Psoas muscle (tissue), 8 donors: ENCODE measurements around the gene TH. TPM values are rescaled to one million over a fixed set of nuclear protein-coding genes. Genes with fewer than 3 reads are reported as not detected.

Experiments used
- ATAC-seq, 4 donors: fragments of 200-7000 bp; cut with Tn5 transposase; one replicate each; pipeline ENCODE4 v1.9.1; 2020; ENCODE audit warnings: moderate library complexity in 3 of 4, mild to moderate bottlenecking in 2 of 4
- DNase-seq, 2 donors: peaks; one replicate each; pipeline ENCODE4 v3.0.0-alpha.2; 2020
- H3K27ac ChIP-seq: fragments of 200-600 bp; one replicate; pipeline ENCODE4 v1.8.0; 2022
- H3K27me3 ChIP-seq, 3 donors: fragments of 200-600 bp in 1 of 3; one replicate each; pipeline versions ENCODE4 v1.6.1 to v1.8.0; 2013 to 2022; ENCODE audit warnings: low read length in 2 of 3, mild to moderate bottlenecking in 2 of 3, moderate library complexity in 1 of 3; ENCODE audit not compliant: insufficient read depth in 3 of 3
- H3K36me3 ChIP-seq, 2 donors: fragments of 200-600 bp in 1 of 2; one replicate each; pipeline versions ENCODE4 v1.6.1 to v1.8.0; 2013 to 2022; ENCODE audit warnings: low read depth in 1 of 2, mild to moderate bottlenecking in 1 of 2, moderate library complexity in 1 of 2; ENCODE audit not compliant: insufficient read depth in 1 of 2
- H3K4me1 ChIP-seq: fragments of 200-600 bp; one replicate; pipeline ENCODE4 v1.8.0; 2022
- H3K4me3 ChIP-seq: fragments of 200-600 bp; one replicate; pipeline ENCODE4 v1.8.0; 2022; ENCODE audit warnings: mild to moderate bottlenecking
- H3K9me3 ChIP-seq: fragments of 200-600 bp; one replicate; pipeline ENCODE4 v1.8.0; 2022
- WGBS, 3 donors: extraction: QIAGEN DNeasy Blood & Tissue Kit; methylation state at CpG; one replicate each; pipeline versions ENCODE4 v1.1.6 to v1.1.7; 2013; 5-methylcytosine and 5-hydroxymethylcytosine counted together
- intact Hi-C, 2 donors: fragments of 100-400 bp; cut with DNase I; formaldehyde crosslinking; loops; one replicate each; pipeline versions ENCODE4 v1.11.0 to v1.14.2; 2022
- polyA plus RNA-seq, 3 donors: library from polyadenylated mRNA; stranded (reverse); fragments of 200-250 nt; gene quantifications; one replicate each; pipeline ENCODE4 v1.2.3, GENCODE V29; 2013
- total RNA-seq, 4 donors: library from RNA; stranded (reverse); fragmentation: NEBNext Ultra II Directional in 2 of 4; extraction: Animal tissue kit (Norgen Biotek cat#: 25700) in 2 of 4; gene quantifications; one replicate each; pipeline versions ENCODE4 v1.2.1 to v1.2.4, GENCODE V29; 2021 to 2023
- TF ChIP-seq, protein P1 (sequence below): fragments of 200-600 bp; IDR thresholded peaks from one replicate; pipeline ENCODE4 v1.8.0; 2022; ENCODE audit warnings: antibody characterized with exemption
- donor health status: healthy with polysubstance abuse.
- donor health status: DM: no; HTN: no; CAD: no; lungs with moderate emphysema.
- donor health status: Bipolar disorder and iron deficiency.
- donor health status: healthy.
- donor health status: DM: yes; HTN: yes; CAD: no.
- donor health status: DM: no; HTN: no; CAD: no.
- donor health status: DM: no; HTN: no; CAD: no.
- donor health status: DM: yes; HTN: yes; CAD: no.

The TH gene
- total and polyA plus RNA-seq, 7 donors: 0.16 to 0.34 TPM; not detected in 5

DNA sequence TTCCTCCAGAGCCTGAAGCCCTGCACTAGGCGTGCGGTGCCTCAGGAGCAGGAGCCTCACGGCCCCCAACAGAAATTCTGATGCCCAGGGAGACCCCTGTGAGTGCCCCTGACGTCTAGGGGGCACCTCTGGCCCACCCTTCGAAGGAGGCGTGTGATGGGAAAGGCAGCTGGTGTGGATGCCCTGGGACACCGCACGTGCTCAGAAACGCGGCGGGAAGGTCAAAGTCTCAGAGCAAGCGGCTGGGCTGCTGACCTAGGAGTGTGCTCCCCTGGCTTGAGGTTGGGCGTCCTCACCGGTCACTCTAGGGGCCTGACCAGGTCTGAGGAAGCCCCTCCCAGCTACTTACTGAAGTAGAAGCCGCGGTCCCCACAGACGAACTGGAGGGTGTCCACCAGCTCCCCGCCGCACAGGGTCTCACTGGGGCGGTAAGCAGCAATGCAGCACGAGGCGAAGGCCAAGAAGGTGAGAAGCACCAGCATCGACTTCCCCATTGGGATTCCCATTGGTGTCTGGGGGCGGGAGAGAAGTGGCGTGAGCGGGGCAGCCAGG, 36.5 kb downstream of the TH start:
- intact Hi-C loops: no loop called here
- ATAC-seq (no peak), DNase-seq (peak in 1 of 2 donors; percentile 45)
- TF ChIP-seq, protein P1, sequence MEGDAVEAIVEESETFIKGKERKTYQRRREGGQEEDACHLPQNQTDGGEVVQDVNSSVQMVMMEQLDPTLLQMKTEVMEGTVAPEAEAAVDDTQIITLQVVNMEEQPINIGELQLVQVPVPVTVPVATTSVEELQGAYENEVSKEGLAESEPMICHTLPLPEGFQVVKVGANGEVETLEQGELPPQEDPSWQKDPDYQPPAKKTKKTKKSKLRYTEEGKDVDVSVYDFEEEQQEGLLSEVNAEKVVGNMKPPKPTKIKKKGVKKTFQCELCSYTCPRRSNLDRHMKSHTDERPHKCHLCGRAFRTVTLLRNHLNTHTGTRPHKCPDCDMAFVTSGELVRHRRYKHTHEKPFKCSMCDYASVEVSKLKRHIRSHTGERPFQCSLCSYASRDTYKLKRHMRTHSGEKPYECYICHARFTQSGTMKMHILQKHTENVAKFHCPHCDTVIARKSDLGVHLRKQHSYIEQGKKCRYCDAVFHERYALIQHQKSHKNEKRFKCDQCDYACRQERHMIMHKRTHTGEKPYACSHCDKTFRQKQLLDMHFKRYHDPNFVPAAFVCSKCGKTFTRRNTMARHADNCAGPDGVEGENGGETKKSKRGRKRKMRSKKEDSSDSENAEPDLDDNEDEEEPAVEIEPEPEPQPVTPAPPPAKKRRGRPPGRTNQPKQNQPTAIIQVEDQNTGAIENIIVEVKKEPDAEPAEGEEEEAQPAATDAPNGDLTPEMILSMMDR: no peak
- Histone ChIP-seq H3K27me3 (peaks cover 0 to 62% (median 19%) of the 10 kb centered on the region in 3 donors), H3K27ac (no peak overlapping the region), H3K36me3 (no peaks in the 10 kb centered on the region), H3K9me3 (no peaks in the 10 kb centered on the region), H3K4me3 (no peak overlapping the region), H3K4me1 (no peaks in the 10 kb centered on the region)
- WGBS, 3 donors: 82 to 90% (median 86%) methylated on average over 26 of the region's 26 CpGs

DNA sequence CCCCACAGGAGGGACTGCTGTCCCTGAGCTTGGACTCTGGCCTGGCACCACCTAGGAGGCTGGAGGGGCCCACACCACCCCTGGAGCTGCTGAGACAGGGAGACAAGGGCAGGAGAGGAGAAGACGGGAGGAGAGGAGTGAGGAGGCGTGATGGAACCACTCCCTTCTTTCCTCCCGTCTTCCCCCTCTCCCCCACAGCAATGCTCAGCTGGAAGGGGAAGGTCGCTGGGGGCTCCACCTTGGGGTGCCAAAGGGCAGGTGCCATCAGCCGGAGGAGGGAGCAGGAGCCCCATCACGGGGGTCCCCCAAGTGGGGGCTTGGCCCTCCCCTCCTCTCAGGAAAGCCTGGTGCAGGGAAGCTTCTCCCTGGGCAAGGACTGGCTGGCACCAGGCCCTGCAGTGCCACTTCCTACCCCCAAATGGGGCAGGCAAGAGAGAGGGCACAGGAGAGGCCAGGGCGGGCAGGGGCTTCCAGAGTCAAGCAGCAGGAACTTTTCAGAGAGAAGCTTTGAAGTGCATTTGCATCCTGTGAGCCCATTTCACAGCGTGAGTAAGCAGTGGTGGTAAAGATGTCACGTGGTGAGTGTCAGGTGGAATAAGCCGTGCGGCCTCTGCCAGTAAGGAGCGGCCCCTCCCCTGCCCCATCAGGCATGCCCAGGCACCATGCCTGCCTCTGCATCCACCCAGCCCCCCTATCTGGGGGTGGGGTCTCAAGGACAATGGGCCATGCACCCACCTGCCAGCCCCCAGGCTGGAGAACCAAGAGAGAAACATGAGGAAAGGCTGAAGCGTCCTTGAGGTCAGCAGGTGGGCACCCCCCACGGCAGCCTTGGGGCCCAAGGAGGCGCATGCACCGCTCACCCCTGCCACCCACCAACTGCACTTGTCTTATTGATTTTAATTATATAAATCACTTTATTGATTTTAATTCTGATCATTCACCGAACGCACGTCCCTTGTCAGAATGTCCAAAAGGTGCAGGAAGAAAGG, 37.3 kb downstream of the TH start:
- ATAC-seq (no peak), DNase-seq (peak in 1 of 2 donors; percentile 46)
- TF ChIP-seq, protein P1: no peak
- Histone ChIP-seq H3K4me3 (no peak overlapping the region), H3K36me3 (no peaks in the 10 kb centered on the region), H3K9me3 (no peaks in the 10 kb centered on the region), H3K27ac (no peak overlapping the region), H3K27me3 (peaks cover 0 to 61% (median 16%) of the 10 kb centered on the region in 3 donors), H3K4me1 (no peaks in the 10 kb centered on the region)
- WGBS, 3 donors: 85 to 87% (median 86%) methylated on average over 18 to 19 of the region's 19 CpGs
- intact Hi-C loops: no loop called here

DNA sequence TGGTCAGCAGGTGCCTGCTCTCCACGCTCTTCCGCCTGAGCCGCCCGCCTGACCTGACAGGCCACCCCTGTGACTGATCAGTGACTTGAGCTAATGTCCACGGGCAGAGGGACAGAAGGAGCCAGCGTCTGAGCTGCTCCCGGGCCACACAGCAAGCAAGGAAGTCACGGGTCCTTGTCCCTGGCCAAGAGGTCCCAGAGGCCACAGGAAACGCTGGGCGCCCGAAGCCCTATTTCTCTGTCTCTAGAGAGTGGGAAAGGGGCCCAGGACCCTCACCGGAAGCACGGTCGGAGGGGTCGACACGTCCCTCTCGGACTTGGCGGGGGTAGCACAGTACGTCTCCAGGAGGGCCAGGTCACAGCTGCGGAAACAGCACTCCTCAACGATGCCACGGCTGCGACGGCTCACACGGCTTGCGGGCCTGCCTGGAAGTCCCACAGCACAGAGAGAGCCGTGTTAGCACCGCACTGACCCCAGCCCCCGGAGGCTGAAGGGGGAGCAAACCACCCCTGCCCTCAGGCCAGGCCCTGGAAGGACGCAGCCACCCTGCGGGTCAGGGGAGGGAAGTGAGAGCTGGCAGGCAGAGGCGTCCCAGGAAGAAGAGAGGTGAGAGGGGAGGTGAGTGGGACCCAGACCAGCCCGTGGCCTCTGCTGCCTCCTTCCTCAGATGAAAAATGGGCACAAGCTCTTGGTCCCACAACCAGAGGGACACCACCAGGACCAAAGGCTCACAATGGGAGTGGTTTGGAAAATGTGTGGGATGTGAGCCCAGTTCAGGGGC, 38.2 kb downstream of the TH start:
- 55 to 62% (median 62%) methylated on average over 33 of the region's 33 CpGs for WGBS, 3 donors
- no peak overlapping the region for H3K27ac ChIP-seq
- no peak for ATAC-seq
- H3K9me3 ChIP-seq: no peaks in the 10 kb centered on the region
- no peaks in the 10 kb centered on the region for H3K4me1 ChIP-seq
- intact Hi-C loops: no loop called here
- no peaks in the 10 kb centered on the region for H3K36me3 ChIP-seq
- peak in 1 of 2 donors; percentile 49 for DNase-seq
- TF ChIP-seq, protein P1: no peak
- H3K4me3 ChIP-seq: no peak overlapping the region
- H3K27me3 ChIP-seq: peaks cover 0 to 59% (median 13%) of the 10 kb centered on the region in 3 donors

DNA sequence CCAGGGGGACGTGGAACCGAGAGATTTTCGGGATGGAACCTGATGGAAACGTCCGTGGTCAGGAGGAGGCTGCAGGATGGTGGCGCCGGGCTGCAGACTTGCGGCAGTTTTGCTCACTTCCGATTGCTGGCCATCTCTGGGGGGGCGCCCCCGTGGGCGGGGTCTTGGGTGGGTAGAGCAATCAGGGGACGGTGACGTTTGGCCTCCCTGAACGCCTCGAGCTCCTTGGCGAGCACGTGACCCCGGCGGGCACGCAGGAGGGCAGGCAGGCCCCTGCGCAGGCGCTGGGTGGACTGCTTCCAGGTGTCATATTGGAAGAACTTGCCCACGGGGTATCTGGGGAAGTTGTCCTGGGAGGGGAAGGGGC, 38.8 kb downstream of the TH start:
- DNase-seq (peak in 1 of 2 donors; percentile 42), ATAC-seq (no peak)
- Histone ChIP-seq H3K36me3 (no peaks in the 10 kb centered on the region), H3K27ac (no peak overlapping the region), H3K27me3 (peaks cover 0 to 55% (median 8%) of the 10 kb centered on the region in 3 donors), H3K9me3 (no peaks in the 10 kb centered on the region), H3K4me1 (no peaks in the 10 kb centered on the region), H3K4me3 (no peak overlapping the region)
- WGBS, 3 donors: 55 to 66% (median 62%) methylated on average over 20 to 24 of the region's 24 CpGs
- intact Hi-C loops: no loop called here
- TF ChIP-seq, protein P1: no peak
